Measurements from ENCODE around the gene IGF2BP1.

GRCh38 chr17:49021768-49022103 is 24.6 kb downstream of the IGF2BP1 start:
- TF ChIP-seq CTCF (IDR thresholded peaks at IDR 0.05; ENCODE audit: low read depth, low read length) (no peak), EZH2phosphoT487 (IDR thresholded peaks at IDR 0.05; ENCODE audit: low read depth) (no peak)
